HG02885 (cell line): Measurements from ENCODE around the gene EDN1.

Experiments
- ATAC-seq: cut with Tn5 transposase; IDR thresholded peaks from one replicate; pipeline ENCODE4 v1.9.1; 2021; ENCODE audit warnings: mild to moderate bottlenecking; ENCODE audit not compliant: unreplicated experiment, poor library complexity

EDN1 gene

DNA sequence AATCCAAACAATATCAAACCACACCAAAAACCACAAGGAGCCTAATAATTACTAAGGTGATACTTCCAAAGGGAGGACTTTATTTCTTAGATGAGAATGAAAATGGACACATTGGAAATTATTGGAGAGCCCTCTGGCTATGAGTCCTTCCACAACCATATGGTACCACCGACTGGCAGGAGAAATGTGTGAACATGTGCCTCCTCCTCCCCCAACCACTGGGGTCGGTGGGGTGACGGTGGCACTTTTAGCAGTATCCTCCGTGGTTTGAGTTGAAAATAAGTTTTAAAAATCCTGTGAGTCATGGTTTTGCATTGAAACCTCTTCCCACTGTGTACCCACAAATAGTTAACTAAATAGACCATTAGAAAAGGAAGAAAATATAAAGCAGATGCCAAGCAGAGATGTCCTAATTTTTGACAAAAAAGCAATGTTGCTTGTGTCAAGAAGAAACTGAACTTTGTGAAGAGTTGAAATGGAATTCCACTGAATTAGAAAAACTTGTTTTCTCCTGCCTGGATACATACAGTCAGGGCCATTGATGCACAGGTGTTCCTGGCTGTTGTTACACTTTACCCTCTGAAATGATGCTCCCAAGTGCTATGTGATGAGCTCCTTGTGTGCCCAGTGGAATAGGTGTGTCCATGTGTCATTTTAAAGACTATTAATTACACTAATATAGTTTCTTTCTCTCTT, 3.2 kb downstream of the EDN1 start:
- ATAC-seq, result no peak

DNA sequence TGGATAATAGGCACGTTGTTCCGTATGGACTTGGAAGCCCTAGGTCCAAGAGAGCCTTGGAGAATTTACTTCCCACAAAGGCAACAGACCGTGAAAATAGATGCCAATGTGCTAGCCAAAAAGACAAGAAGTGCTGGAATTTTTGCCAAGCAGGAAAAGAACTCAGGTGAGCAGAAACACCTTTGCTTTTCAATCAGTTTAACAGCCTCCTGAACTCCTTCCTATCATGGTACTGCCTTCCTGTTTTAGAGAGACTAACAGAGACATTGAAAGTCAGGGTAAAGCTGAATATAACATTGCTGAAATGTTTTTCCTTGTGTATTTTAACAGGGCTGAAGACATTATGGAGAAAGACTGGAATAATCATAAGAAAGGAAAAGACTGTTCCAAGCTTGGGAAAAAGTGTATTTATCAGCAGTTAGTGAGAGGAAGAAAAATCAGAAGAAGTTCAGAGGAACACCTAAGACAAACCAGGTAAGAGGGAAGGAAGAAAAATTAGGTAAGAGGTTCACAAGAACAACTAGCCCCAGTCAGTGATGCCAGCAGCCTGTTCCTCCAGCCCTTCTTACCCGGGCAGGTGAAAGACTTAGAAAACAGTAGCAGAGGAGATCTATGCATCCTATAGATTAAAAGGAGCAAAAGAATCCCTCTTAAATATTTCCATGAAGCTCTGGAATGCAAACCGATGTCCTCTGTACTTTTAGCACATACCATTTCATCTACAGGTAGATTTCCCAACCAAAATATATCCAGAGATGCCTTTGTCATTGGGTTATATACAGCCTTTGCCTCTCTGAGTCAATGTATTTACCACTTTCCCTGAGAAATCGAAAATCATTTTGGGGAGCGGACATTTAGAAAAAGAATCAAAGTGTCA, 4.0 kb downstream of the EDN1 start:
- ATAC-seq, result no peak

DNA sequence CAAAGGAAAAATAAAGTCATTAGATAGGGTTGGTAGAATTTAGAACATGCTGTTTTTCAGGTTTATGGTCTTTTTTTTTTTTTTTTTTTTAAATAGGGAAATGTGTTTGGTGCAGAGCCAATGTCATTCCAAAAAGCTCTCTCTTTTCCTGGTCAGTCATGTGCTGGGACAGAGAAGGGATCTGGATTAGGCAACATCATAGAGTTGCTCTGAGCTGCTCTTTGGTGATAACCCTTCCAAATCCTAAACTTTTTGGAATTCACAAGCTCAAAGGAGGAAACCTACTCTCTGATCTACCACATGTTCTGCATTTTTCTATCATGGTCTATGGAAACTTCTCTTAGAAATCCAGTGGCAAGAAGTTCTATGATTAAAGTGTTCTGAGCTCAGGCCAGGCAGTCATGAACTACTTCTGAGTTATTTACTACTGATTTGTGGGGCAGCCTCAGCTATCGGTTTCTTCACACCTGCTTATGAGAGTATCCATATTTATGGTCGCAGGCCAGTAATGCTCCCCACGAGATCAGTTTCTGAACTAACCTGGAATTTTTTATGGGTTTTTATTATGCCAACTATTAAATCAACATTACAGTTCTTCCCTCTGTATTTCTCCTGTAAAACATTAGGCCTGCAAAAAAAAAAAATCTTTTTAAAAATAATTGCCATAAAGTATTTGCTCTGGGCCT, 4.8 kb downstream of the EDN1 start:
- ATAC-seq, result no peak

DNA sequence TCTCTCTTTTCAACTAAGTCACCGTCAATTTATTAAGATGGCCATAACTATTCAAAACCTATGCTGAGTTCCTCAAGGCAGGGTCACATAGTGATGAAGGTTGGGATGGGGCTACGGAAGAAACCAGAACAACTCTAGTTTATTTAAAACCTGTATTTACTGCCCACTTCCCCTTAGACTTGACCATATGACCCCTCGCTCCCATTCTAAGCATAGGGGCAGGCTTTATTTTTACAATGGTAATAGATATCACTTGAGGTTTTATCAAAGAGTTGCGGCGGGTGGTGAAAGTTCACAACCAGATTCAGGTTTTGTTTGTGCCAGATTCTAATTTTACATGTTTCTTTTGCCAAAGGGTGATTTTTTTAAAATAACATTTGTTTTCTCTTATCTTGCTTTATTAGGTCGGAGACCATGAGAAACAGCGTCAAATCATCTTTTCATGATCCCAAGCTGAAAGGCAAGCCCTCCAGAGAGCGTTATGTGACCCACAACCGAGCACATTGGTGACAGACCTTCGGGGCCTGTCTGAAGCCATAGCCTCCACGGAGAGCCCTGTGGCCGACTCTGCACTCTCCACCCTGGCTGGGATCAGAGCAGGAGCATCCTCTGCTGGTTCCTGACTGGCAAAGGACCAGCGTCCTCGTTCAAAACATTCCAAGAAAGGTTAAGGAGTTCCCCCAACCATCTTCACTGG, 5.5 kb downstream of the EDN1 start:
- ATAC-seq, result no peak

DNA sequence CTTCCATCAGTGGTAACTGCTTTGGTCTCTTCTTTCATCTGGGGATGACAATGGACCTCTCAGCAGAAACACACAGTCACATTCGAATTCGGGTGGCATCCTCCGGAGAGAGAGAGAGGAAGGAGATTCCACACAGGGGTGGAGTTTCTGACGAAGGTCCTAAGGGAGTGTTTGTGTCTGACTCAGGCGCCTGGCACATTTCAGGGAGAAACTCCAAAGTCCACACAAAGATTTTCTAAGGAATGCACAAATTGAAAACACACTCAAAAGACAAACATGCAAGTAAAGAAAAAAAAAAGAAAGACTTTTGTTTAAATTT, 6.1 kb downstream of the EDN1 start:
- ATAC-seq, result no peak

DNA sequence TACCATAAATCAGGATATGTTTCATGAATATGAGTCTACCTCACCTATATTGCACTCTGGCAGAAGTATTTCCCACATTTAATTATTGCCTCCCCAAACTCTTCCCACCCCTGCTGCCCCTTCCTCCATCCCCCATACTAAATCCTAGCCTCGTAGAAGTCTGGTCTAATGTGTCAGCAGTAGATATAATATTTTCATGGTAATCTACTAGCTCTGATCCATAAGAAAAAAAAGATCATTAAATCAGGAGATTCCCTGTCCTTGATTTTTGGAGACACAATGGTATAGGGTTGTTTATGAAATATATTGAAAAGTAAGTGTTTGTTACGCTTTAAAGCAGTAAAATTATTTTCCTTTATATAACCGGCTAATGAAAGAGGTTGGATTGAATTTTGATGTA, 6.4 kb downstream of the EDN1 start:
- ATAC-seq, result no peak

DNA sequence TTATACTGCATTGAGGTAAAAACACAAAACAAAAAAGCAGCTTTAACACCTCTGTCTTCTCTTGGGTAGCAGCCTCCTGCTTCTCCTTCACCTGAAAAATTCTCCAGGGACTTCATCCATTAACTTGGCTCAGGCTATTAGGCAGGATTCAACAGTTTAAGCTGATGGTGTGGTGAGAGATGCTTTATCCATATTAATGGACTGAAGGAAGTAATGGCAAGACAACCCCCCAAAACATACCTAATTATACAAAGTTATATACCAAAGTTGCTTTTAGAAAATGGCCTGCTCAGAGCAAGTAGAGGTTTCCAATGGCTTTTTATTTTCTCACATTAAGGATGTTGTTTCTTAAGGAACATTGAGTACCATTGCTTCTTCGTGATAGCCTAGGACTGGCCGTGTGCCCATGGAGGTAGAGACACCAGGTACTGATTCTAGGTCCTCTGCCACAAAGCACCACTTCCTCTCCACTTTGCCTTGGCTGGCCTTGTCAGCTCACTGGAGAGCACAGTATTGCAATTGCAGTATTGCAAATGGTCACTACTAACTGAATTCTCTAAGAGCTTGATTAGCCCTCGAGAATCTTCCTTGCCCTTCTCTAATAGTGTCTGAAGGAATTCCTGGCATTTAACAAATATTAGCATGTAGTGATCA, 7.3 kb downstream of the EDN1 start:
- no peak for ATAC-seq

DNA sequence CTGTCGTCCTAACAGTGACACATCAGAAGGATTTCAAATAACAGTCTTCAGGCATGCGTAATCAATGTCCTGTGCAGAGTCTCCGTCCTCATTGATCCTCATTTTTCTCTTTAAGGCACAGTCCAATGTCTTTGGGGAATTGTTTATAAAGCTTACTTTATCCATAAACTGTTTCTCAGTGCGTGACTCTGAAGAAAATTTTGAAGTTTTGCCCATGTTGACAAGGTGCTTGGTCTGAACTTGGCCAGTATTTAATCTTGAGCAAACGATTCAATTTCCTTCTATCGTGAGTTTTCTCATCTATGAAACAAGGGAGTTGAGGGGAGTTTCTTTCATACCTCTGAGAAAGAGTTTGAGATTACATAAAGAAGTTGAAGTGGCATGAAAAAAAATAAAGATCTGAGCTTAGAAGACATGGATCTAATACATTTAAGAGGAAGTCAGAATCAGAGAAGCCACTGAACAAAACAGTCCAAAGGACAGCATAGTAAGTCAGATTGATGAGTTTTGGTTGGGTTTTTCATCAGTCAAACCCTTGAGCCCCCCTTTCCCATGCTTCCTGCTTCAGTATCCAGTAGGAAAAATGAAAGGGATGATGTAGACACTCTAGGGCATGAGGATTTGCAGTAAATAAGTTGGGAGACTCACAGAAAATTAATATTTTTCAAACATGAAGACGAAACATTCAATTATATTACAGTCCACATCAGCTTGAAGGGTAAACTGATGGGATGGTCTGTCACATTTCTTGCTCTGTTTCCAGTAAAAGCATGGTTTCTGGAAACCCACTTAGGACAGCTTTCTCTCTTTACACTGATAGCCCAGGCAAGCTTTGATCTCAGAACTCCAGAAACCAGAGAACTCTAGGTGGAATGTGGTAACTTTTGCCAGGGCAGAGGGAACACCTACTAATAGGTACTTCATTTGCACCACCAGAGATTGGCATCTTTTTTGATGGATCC, 8.1 kb downstream of the EDN1 start:
- ATAC-seq, result no peak

DNA sequence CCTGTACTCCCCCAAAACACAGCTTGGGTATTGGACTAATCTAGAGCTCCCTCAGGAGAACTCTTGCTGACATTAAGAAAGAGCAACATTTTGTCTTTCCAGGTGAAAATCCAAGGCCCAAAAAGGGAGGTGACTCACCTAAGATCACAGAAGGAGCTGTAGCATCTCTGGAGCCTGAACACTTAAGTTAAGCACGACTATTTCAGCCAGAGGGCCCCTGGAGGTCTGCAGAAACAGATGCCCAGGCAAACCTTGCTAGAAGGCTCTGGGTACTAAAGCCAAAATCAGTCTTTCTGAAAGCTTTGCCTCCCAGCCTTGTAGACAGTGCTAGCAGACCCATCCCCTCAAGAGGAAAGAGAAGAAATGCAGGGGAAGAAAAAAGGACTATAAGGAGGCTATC, 8.8 kb downstream of the EDN1 start:
- ATAC-seq, result no peak

DNA sequence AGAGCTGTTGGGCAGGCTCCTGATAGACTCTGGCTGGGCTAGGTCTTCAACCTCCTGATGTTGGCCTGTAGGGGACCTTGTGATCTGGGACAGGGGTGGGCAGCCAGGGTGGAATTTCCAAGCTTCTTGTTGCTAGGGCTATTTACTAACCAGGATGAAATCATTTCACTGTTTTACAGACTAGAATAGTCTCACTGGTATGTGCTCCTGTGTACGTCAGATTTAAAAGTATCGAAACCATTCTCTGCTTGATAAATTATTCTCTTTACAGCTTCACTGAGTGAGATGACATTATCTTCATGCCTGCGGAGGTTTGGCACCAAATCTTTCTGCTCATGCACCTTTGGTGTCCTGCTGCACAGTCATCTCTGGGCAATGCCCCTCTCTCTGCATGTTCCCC, 10.9 kb downstream of the EDN1 start:
- ATAC-seq, result no peak

DNA sequence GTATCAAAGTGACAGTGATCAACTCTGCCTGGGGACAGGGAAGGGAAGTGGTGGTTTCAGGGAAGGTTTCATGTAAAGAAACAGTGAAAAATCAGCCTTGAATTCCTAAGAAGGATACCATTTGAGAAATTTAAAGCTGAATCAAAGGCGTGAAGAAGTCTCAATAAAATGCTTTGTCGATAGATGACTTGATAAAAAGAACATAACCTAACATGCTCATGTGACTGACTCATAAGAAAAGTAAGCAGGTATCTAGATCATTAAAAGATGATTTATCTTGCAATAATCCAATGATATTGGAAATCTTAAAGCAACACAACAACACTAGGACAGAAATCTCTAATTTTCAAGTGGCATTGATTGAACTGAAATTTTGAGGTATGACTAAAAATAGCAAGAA, 14.3 kb downstream of the EDN1 start:
- ATAC-seq, result no peak

DNA sequence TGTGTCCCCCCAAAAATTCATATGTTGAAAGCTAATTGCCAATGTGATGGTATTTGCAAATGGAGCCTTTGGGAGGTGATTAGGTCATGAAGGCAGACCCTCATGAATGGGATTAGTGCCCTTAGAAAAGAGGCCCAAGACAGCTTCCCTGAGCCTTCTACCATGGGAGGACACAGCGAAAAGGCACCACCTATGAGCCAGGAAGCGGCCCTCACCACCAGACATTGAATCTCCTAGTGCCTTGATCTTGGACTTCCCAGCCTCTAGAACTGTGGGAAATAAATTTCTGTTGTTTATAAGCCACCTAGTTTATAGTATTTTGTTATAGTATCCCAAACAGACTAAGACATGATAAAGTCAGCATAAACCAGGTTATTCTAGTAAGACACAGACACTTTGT, 18.9 kb downstream of the EDN1 start:
- no peak for ATAC-seq

DNA sequence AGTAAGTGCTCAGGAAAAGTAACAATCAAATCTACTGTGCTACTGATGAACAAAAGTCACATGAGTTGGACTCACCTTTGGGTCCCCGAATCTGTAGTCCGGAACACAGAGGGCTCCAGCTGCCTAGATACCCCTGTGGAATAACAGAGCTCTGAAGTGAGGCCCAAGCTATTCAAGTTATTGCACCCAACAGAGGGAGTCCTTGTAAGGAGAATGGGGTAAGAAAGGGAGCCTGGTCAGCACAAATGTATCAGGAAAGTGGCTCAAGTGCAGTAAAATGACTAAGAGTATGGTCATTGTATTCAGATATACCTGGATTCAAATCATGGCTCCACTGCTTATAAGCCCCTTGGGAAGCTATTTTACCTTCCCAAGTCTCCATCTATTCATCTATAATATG, 20.9 kb downstream of the EDN1 start:
- no peak for ATAC-seq

DNA sequence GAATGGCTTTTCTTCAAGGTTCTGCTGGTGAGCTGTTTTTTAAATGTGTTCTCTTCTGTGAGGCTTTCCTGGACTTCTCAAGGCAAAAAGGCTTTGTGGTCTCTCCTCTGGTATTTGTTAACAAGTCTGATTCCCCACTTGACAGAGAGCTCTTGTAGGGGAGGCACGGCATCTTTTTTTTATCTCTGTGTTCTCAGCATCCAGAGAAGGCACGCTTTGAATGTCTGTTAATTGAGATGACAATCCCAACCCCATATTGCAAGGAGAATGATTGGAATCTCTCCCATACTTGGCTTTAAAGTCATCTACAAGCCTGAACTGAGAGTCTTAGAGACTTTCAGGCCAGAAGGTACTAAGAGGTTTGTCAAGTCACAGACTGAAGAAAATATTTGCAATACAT, 22.6 kb downstream of the EDN1 start:
- no peak for ATAC-seq

DNA sequence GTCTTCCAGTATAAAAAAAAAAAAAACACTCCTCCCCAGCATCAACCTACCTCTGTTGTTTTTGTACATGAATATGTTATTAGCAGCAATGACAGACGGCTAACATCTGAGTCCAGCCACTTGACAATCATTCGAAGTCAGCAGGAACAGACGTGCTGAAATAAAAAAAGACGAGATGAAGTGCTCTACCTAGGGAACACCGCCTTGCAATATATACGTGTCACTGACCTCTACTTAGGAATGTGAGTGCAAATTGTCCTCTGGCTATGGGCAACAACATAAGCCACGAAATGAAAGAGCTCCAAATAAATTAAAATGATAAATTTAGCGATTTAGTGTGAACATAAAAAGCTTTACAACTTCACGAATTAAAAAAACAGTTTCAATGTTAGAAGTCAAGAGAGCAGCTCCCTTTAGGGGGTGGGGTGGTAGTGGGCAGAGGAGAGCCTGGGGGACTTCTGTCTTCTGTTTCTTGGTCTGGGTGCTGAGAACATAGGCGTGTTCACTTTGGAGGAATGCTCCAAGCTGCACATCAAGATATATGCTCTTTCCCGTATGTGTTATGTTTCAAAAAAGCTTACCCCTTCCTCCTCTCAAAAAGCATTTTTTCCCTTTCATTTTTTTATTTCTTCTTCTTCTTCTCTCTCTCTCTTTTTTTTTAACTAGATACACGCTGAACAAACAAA, 23.3 kb downstream of the EDN1 start:
- ATAC-seq, result no peak

DNA sequence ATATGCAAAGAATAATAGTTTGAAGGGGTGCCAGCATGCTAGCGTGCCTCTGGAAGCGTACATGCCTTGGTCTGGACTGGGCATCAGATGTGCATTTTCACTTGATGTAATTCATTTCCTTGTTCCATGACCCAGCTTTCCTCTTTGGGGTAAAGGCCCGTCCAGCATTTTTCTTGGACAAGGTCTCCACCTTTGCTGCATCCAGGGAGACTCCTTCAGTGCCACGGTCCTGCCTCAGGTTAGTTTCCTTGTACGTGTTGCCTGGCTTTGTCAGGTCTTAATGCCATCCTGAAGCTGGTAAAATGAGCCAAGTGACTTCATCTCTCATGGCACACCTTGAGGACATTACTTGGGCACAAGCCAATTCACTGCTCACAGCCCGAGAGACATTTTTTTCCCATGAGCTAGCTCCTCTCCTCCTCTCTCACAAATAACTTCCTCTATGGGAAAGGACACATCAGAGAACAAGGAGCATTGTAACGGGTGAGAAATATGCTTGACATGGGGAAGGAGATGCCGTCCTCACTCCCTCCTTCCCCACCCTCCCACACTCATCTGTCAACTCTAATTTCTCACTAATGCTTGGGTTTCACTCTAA, 23.9 kb downstream of the EDN1 start:
- no peak for ATAC-seq

DNA sequence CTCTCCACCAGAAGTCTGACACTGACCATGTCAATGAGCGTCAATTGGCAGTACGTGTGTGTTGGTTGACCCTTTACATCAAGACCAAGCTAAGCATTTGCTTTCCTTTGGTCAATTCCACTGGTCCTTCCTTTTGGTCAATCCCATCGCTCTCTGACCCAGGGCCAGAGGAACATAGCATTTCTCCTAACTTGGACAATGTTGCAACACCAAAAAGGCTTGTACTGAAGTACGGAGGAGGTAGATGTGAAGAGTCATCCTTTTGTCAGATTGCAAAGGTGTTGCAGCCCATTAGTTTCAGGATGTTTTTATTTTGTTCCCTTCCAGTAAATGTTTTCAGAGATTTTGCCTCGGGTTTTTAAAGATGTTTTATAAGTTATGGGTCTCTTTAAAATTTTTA, 24.6 kb downstream of the EDN1 start:
- ATAC-seq, result no peak

DNA sequence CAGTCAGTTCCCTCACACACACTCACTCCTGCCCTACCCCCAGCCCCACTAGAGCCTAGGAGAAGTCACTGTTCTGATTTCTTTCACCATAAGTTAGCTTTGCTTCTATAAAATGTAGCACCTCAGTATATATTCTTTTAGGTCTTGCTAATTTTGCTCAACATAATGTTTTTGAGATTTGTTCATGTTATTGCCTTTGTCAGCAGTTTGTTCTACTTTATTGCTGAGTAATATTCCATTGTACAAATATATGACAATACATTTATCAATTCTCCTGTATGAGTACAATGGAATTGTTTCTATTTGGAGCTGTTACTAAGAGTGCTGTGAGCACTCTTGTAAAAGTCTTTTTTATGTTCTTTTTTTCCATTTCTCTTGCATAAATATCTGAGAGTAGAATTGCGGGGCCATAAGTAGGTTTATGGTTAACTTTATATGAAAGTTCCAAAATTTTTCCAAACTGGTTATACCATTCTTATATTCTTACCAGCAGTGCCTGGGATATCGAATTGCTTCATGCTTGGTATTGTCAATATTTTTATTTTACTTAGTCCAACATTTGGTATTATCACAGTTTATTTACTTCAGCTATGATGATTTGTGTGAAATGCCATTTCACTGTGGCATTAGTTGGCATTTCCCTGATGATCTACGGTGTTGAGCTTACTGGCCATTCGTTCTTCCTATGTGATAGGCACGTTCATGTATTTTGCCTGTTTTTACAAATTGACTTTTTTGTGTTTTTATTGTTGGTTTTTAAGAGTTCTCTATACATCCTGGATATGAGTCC, 25.3 kb downstream of the EDN1 start:
- ATAC-seq, result no peak
